HEK293 (cell line): Measurements from ENCODE around the gene PI4KA.

Experiments used
- CTCF ChIA-PET: fragments of 350-600 bp; formaldehyde crosslinking; extraction: SDS; loops from one replicate; lab custom pipeline; 2021; ENCODE audit warnings: antibody characterized with exemption; lab: Yijun Ruan, JAX
- POLR2A ChIA-PET: fragments of 300-600 bp; formaldehyde crosslinking; extraction: SDS; loops from one replicate; lab custom pipeline; 2020; ENCODE audit warnings: antibody characterized with exemption, inconsistent platforms; lab: Yijun Ruan, JAX
- H3K27ac ChIP-seq: fragments of 200-500 bp; sonication (Bioruptor generic); 2 replicates; pipeline ENCODE4 v1.5.1; 2014; ENCODE audit warnings: low read depth, low read length, control low read depth, inconsistent platforms; ENCODE audit errors: extremely low read depth
- H3K36me3 ChIP-seq, 2 experiments: fragments of 200-500 bp in 1 of 2; sonication (Bioruptor generic) in 1 of 2; 1 replicate in 1 of 2; 2 replicates in 1 of 2; pipeline ENCODE4 v1.5.1; 2014 to 2017; ENCODE audit warnings: inconsistent platforms in 2 of 2, low read length in 2 of 2; ENCODE audit not compliant: control insufficient read depth in 2 of 2, insufficient read depth in 1 of 2
- H3K4me1 ChIP-seq: fragments of 200-500 bp; sonication (Bioruptor generic); 2 replicates; pipeline ENCODE4 v1.5.1; 2014; ENCODE audit warnings: mild to moderate bottlenecking, low read length, inconsistent platforms; ENCODE audit not compliant: control insufficient read depth, insufficient read depth
- H3K4me3 ChIP-seq: 2 replicates; pipeline ENCODE4 v1.5.1; 2011; ENCODE audit warnings: low read depth, mild to moderate bottlenecking, control low read depth, low read length, moderate library complexity
- H3K9me3 ChIP-seq: fragments of 200-500 bp; sonication (Bioruptor generic); 2 replicates; pipeline ENCODE4 v1.5.1; 2014; ENCODE audit warnings: low read depth, low read length, inconsistent platforms; ENCODE audit not compliant: control insufficient read depth, insufficient read depth
- CTCF ChIP-seq: fragments of 450-650 bp; formaldehyde crosslinking; IDR thresholded peaks from 2 replicates; pipeline ENCODE4 v1.5.1; 2016; ENCODE audit warnings: missing biosample characterization, missing genetic modification characterization
- KLF7 ChIP-seq: fragments of 450-650 bp; formaldehyde crosslinking; IDR thresholded peaks from 2 replicates; pipeline ENCODE4 v1.5.1; 2016; ENCODE audit warnings: missing biosample characterization, missing genetic modification characterization, borderline replicate concordance
- SP2 ChIP-seq: fragments of 450-650 bp; formaldehyde crosslinking; IDR thresholded peaks from 2 replicates; pipeline ENCODE4 v1.5.1; 2016; ENCODE audit warnings: missing biosample characterization, missing genetic modification characterization
- ZBTB26 ChIP-seq: fragments of 450-650 bp; formaldehyde crosslinking; optimal IDR thresholded peaks from 2 replicates; pipeline ENCODE3; 2016; ENCODE audit warnings: missing biosample characterization, mild to moderate bottlenecking, missing genetic modification characterization
- ZBTB44 ChIP-seq: fragments of 450-650 bp; IDR thresholded peaks from 2 replicates; pipeline ENCODE4 v1.5.1; 2018; ENCODE audit warnings: missing biosample characterization, mild to moderate bottlenecking, missing genetic modification characterization
- ZNF148 ChIP-seq: fragments of 450-650 bp; formaldehyde crosslinking; IDR thresholded peaks from 2 replicates; pipeline ENCODE4 v1.5.0; 2017; ENCODE audit warnings: missing biosample characterization, missing genetic modification characterization, borderline replicate concordance
- ZNF184 ChIP-seq: fragments of 450-650 bp; IDR thresholded peaks from 2 replicates; pipeline ENCODE4 v1.5.1; 2018; ENCODE audit warnings: missing biosample characterization, mild to moderate bottlenecking, missing genetic modification characterization
- ZNF23 ChIP-seq: fragments of 450-650 bp; formaldehyde crosslinking; IDR thresholded peaks from 2 replicates; pipeline ENCODE4 v1.5.1; 2016; ENCODE audit warnings: missing biosample characterization, missing genetic modification characterization, borderline replicate concordance
- ZNF621 ChIP-seq: fragments of 450-650 bp; formaldehyde crosslinking; IDR thresholded peaks from 2 replicates; pipeline ENCODE4 v1.5.1; 2017; ENCODE audit warnings: missing biosample characterization, missing genetic modification characterization
- ZNF654 ChIP-seq: fragments of 450-650 bp; formaldehyde crosslinking; IDR thresholded peaks from 2 replicates; pipeline ENCODE4 v1.5.1; 2016; ENCODE audit warnings: low read depth, missing biosample characterization, missing genetic modification characterization
- TF ChIP-seq, protein P1 (sequence below): fragments of 450-650 bp; formaldehyde crosslinking; IDR thresholded peaks from 2 replicates; pipeline ENCODE4 v1.5.1; 2016; ENCODE audit warnings: missing biosample characterization, missing genetic modification characterization

PI4KA gene

DNA sequence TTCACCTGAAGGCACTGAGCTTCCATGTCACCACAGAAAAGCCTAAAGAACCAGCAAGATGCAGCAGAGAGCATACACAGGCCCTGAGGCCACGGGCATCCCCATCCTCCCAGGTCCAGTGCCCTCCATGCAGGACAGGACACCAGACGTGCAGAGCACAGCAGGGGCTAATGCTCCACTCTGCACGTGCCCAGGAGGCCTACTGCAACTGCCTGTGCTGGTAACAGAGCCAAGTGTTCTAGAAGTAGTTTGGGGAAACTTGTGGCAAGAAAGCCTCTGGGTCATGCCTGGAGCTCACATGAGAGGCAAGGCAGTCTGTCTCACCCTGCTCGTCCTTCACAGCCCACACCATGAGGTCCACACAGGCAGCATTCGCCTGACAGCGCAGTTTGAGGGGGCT is 54.0 kb downstream of the PI4KA start (continued):
- no peak for TF ChIP-seq ZNF148 (tag by site-specific recombination)
- TF ChIP-seq, protein P1, sequence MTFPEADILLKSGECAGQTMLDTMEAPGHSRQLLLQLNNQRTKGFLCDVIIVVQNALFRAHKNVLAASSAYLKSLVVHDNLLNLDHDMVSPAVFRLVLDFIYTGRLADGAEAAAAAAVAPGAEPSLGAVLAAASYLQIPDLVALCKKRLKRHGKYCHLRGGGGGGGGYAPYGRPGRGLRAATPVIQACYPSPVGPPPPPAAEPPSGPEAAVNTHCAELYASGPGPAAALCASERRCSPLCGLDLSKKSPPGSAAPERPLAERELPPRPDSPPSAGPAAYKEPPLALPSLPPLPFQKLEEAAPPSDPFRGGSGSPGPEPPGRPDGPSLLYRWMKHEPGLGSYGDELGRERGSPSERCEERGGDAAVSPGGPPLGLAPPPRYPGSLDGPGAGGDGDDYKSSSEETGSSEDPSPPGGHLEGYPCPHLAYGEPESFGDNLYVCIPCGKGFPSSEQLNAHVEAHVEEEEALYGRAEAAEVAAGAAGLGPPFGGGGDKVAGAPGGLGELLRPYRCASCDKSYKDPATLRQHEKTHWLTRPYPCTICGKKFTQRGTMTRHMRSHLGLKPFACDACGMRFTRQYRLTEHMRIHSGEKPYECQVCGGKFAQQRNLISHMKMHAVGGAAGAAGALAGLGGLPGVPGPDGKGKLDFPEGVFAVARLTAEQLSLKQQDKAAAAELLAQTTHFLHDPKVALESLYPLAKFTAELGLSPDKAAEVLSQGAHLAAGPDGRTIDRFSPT, result no peak
- no peak for TF ChIP-seq ZNF621
- no peak for TF ChIP-seq ZBTB44 (tag by site-specific recombination)
- TF ChIP-seq SP2 (tag by site-specific recombination), result no peak
- no peak for TF ChIP-seq KLF7
- no peak for TF ChIP-seq ZBTB26 (tag by site-specific recombination)

GRCh38 chr22:20803696-20804324 is 54.8 kb downstream of the PI4KA start:
- Histone ChIP-seq H3K4me1 (no peaks in the 10 kb centered on the region), H3K4me3 (no peak overlapping the region), H3K27ac (no peak overlapping the region), H3K36me3 (peaks cover 9 to 89% of the 10 kb centered on the region in 2 experiments; a peak in 2 of 3 replicates), H3K9me3 (no peaks in the 10 kb centered on the region)
- TF ChIP-seq ZNF654 (tag by site-specific recombination), result peak; percentile 45
- TF ChIP-seq CTCF, result peak; percentile 56; the same call in 1 of the 2 replicates
- no peak for TF ChIP-seq ZNF184 (tag by site-specific recombination)
- ChIA-PET CTCF (interaction anchor here (0.6 to 2.4 kb wide), 16 partner anchors 10 to 235 kb away, joined by 3 to 23 read pairs (median 4); no protein-coding TSS in a partner anchor), POLR2A (interaction anchor here (1.3 to 1.7 kb wide), 2 partner anchors 179 to 198 kb away, joined by 4 read pairs; partner anchors contain the start of genes LZTR1 and THAP7)

DNA sequence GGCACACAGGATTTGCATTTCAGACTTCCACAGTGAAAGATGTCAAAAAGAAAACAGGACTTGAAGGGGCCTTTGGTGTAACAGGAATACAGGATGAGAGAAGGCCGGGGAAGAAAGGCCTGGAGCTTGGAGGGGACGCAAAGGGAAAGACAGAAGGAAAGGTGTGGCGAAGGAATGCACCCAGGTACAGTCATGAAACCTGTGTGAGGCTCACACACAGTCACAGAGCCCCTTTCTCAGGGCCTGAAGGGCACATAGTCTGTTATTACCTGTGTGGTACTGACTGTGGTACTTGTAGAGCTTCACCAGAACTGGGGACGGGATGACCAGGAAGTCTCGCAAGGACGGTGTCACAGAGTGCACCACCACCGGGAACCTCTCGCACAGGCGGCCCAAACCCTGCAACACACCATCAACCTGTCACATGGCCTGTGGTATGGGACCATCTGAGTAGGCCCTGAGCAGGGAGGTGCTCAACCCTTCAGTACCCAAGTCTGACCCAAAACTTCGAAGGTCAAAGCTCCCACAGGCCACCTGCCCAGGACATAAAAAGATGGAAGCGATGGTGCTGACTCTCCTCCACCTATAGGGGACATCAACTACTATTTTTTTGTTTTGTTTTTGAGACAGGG is 55.6 kb downstream of the PI4KA start:
- Histone ChIP-seq H3K27ac (no peak overlapping the region), H3K4me1 (no peaks in the 10 kb centered on the region), H3K36me3 (peaks cover 9 to 93% of the 10 kb centered on the region in 2 experiments; a peak in 2 of 3 replicates), H3K4me3 (no peak overlapping the region), H3K9me3 (no peaks in the 10 kb centered on the region)
- CTCF ChIA-PET, result interaction anchor here (0.6 to 2.4 kb wide), 7 partner anchors 10 to 236 kb away, joined by 3 to 15 read pairs (median 4); no protein-coding TSS in a partner anchor
- no peak for TF ChIP-seq ZNF23 (tag by site-specific recombination)
- POLR2A ChIA-PET, result interaction anchor here (0.6 kb wide), 1 partner anchor 32 kb away, joined by 3 read pairs; no protein-coding TSS in a partner anchor
